Breast epithelium (tissue), 3 donors: ENCODE results near the gene INCA1.

Source experiments
- POLR2A ChIP-seq: fragments of 450-650 bp; IDR thresholded peaks from one replicate; pipeline ENCODE4 v1.6.1; 2016; ENCODE audit warnings: antibody characterized with exemption, mild to moderate bottlenecking, moderate library complexity
- POLR2AphosphoS5 ChIP-seq, 3 donors: sonication (generic); formaldehyde crosslinking; IDR thresholded peaks; one replicate each; pipeline ENCODE4 v1.6.1; 2017; ENCODE audit warnings: antibody characterized with exemption in 3 of 3
- TF ChIP-seq, protein P1 (sequence below), 3 donors: fragments of 450-650 bp; IDR thresholded peaks; one replicate each; pipeline ENCODE4 v1.5.1; 2016 to 2017; ENCODE audit warnings: antibody characterized with exemption in 3 of 3, mild to moderate bottlenecking in 3 of 3, moderate library complexity in 3 of 3

DNA sequence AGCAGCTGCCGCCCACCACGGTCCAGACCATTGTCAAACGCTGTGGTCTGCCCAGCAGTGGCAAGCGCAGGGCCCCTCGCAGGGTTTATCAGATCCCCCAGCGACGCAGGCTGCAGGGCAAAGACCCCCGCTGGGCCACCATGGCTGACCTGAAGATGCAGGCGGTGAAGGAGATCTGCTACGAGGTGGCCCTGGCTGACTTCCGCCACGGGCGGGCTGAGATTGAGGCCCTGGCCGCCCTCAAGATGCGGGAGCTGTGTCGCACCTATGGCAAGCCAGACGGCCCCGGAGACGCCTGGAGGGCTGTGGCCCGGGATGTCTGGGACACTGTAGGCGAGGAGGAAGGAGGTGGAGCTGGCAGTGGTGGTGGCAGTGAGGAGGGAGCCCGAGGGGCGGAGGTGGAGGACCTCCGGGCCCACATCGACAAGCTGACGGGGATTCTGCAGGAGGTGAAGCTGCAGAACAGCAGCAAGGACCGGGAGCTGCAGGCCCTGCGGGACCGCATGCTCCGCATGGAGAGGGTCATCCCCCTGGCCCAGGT is 24.9 kb upstream of the INCA1 start:
- TF ChIP-seq, protein P1, sequence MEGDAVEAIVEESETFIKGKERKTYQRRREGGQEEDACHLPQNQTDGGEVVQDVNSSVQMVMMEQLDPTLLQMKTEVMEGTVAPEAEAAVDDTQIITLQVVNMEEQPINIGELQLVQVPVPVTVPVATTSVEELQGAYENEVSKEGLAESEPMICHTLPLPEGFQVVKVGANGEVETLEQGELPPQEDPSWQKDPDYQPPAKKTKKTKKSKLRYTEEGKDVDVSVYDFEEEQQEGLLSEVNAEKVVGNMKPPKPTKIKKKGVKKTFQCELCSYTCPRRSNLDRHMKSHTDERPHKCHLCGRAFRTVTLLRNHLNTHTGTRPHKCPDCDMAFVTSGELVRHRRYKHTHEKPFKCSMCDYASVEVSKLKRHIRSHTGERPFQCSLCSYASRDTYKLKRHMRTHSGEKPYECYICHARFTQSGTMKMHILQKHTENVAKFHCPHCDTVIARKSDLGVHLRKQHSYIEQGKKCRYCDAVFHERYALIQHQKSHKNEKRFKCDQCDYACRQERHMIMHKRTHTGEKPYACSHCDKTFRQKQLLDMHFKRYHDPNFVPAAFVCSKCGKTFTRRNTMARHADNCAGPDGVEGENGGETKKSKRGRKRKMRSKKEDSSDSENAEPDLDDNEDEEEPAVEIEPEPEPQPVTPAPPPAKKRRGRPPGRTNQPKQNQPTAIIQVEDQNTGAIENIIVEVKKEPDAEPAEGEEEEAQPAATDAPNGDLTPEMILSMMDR (IDR thresholded peaks at IDR 0.05), result no peak
- TF ChIP-seq POLR2AphosphoS5 (IDR thresholded peaks at IDR 0.05), result no peak
- TF ChIP-seq POLR2A, result no peak
